ENCODE data around the gene UBE2E2.
"Not testable (repeated sequence)": the region's sequence is repeated elsewhere in the genome, so short reads cannot be mapped to it uniquely, and the experiment has no call there.

Gene UBE2E2

GRCh38 chr3:23594894-23595670 lies 392.0 kb downstream of the UBE2E2 start:
- no peak for DNase-seq

GRCh38 chr3:23595851-23596250 lies 392.7 kb downstream of the UBE2E2 start:
- DNase-seq = no peak

- DNase-seq = no peak
Observed at GRCh38 chr3:23600167-23600871, 397.2 kb downstream of the UBE2E2 start.

GRCh38 chr3:23601091-23601822 lies 398.1 kb downstream of the UBE2E2 start:
- DNase-seq = no peak

- DNase-seq = peak; percentile 12
Observed at GRCh38 chr3:23602971-23603370, 399.8 kb downstream of the UBE2E2 start.

GRCh38 chr3:23607184-23607847 lies 404.2 kb downstream of the UBE2E2 start:
- DNase-seq = no peak

GRCh38 chr3:23608650-23609049 lies 405.5 kb downstream of the UBE2E2 start:
- no peak for DNase-seq

- DNase-seq = no peak
Observed at GRCh38 chr3:23611737-23612295, 408.7 kb downstream of the UBE2E2 start.

GRCh38 chr3:23612296-23612891 lies 409.3 kb downstream of the UBE2E2 start:
- DNase-seq = no peak

- no peak for DNase-seq
Observed at GRCh38 chr3:23615068-23615467, 411.9 kb downstream of the UBE2E2 start.

GRCh38 chr3:23618475-23618874 lies 415.3 kb downstream of the UBE2E2 start:
- not testable (repeated sequence) for DNase-seq

GRCh38 chr3:23619705-23620637 lies 416.8 kb downstream of the UBE2E2 start:
- no peak for DNase-seq

GRCh38 chr3:23620638-23621015 lies 417.5 kb downstream of the UBE2E2 start:
- no peak for DNase-seq

- no peak for DNase-seq
Observed at GRCh38 chr3:23623844-23624243, 420.7 kb downstream of the UBE2E2 start.

GRCh38 chr3:23624305-23624704 lies 421.2 kb downstream of the UBE2E2 start:
- no peak for DNase-seq

- no peak for DNase-seq
Observed at GRCh38 chr3:23626442-23626841, 423.3 kb downstream of the UBE2E2 start.

- DNase-seq = no peak
Observed at GRCh38 chr3:23629181-23629894, 426.2 kb downstream of the UBE2E2 start.

- DNase-seq = no peak
Observed at GRCh38 chr3:23633261-23633960, 430.3 kb downstream of the UBE2E2 start.

- DNase-seq = no peak
Observed at GRCh38 chr3:23637339-23637738, 434.2 kb downstream of the UBE2E2 start.

Data from NCI-H2107 (cell line).